ENCODE data around the gene TEX19. TPM values are rescaled to one million over a fixed set of nuclear protein-coding genes. Genes with fewer than 3 reads are reported as not detected.
"Not testable (repeated sequence)": the region's sequence is repeated elsewhere in the genome, so short reads cannot be mapped to it uniquely, and the experiment has no call there.

The TEX19 gene
- polyA plus RNA-seq, 3 donors from 2014 or later = not detected

DNA sequence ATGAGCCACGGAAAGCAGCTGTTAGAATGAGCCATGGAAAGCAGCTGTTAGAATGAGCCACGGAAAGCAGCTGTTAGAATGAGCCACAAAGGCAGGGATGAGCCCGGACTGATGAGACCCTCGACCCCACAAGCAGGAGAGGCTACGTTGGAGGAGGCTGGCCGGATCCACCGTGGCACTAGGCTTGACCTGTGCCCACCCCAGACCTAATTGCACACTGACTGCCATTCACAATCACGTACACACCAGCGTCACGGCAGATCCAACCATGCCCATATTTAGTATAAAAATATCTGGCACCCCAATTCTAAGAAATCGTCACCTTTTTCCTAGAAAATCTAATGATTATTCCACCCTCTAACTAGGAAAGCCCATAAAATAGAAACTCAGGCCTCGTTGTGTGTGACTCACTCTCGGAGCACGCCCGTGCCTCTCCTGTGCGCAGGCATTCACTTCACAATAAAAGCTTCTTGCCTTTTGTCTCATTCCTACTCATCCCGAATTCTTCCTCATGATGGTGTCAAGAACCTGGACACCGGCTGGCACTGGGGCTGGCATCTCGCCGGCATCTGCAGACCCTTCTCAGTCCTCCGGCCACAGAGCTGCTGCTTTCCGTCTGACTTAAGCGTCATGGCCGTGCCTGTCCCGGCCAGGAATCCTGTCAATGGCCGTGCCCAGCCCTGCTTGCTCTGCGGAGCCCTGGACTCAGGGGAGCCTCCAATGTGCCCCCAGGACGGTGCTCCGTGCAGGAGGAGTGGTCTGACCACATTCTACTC is 20.0 kb upstream of the TEX19 start:
- H3K4me1 Mint-ChIP-seq = peaks cover 11 to 15% of the 10 kb centered on the region in 2 donors

DNA sequence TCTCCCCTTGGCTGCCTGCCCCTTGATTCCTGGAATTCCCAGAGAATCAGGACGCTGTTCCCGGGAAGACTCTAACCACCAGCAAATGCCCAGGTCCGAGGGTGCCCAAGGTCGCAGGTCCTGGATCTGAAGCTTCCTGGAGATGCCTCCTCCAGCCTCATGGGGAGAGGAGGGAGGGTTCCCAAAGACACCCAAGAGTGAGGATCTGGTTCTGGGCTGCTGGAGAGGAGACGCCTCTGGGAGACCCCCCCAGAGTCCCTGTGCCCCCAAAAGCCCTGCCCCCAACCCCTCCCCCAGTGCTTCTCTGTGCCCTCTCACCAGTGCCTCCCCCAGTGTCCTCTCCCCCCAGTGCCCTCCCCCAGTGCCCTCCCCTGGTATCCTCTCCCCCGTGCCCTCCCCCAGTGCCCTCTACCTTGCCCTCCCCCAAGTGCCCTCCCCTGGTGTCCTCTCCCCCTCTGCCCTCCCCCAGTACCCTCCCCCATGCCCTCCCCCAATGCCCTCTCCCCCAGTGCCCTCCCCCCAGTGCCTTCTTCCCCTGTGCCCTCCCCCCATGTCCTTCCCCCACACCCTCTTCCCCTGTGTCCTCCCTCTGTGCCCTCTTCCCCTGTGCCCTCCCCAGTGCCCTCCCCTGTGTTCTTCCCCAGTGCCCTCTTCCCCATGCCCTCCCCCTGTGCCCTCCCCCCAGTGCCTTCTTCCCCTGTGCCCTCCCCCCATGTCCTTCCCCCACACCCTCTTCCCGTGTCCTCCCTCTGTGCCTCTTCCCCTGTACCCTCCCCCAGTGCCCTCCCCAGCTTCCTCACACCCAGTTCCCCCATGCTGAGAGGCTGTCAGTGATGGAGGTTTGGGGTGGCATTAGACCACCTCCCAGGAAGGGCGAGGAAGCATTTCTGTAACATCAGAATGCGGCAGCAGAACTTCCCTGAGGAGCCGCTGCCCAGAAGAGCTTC is 19.1 kb upstream of the TEX19 start:
- H3K4me1 Mint-ChIP-seq = peaks cover 7 to 9% of the 10 kb centered on the region in 2 donors
- peaks cover 2 to 4% (median 3%) of the 10 kb centered on the region in 3 donors for H3K27me3 Mint-ChIP-seq (ENCODE audit: low read depth in 3 of 3)
- DNase-seq = no peak
- no peak overlapping the region for H3K4me3 Mint-ChIP-seq
- H3K36me3 Mint-ChIP-seq = no peaks in the 10 kb centered on the region
- no peaks in the 10 kb centered on the region for H3K9me3 Mint-ChIP-seq
- H3K27ac Mint-ChIP-seq = peak overlapping the region in 1 of 6 donors; percentile 34

More for the DNA sequence above, 20.0 kb upstream of the TEX19 start:
- Mint-ChIP-seq H3K27ac (no peak overlapping the region), H3K9me3 (no peaks in the 10 kb centered on the region), H3K36me3 (no peaks in the 10 kb centered on the region), H3K4me3 (no peak overlapping the region), H3K27me3 (ENCODE audit: low read depth in 3 of 3) (peaks cover 2 to 7% (median 4%) of the 10 kb centered on the region in 3 donors)
- no peak for DNase-seq

DNA sequence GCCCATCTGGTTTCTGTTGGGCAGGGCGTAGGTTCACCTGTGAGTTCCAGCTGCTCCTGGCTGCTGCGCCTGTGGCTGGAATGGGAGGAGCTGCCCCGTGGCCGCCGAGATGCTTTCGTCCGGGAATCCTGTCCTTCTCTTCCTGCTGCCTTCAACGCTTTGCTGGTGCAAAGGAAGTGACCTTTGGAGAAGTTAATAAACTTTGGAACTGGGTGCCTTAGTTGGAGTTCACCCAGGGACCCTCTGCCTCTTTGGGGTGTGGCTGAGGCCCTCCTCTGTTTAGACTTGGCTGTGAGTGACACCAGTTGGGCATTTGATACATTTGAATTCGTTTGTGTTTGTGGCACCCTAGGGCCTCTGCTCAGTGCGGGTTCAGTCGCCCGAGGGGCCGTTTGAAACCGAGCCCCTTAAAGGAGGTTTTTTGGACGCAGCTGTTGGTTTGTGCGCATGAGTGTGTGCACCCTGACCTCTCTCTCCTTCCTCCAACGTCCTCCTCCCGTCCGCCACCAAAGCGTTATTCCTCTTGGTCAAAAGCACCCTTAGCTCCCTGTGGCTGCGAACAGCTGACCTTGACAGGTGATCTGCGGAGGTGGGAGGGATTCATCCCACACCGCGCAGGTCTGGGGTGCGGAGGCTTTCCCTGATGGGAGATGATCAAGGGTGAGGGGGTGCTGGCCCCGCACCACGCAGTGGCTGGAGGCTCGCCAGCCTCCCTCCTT is 16.5 kb upstream of the TEX19 start:
- Mint-ChIP-seq H3K9me3 (no peaks in the 10 kb centered on the region), H3K36me3 (no peaks in the 10 kb centered on the region), H3K4me1 (peaks cover 6 to 7% of the 10 kb centered on the region in 2 donors), H3K27me3 (ENCODE audit: low read depth in 3 of 3) (peaks cover 0 to 2% (median 1%) of the 10 kb centered on the region in 3 donors), H3K4me3 (no peak overlapping the region), H3K27ac (no peak overlapping the region)
- DNase-seq = no peak

DNA sequence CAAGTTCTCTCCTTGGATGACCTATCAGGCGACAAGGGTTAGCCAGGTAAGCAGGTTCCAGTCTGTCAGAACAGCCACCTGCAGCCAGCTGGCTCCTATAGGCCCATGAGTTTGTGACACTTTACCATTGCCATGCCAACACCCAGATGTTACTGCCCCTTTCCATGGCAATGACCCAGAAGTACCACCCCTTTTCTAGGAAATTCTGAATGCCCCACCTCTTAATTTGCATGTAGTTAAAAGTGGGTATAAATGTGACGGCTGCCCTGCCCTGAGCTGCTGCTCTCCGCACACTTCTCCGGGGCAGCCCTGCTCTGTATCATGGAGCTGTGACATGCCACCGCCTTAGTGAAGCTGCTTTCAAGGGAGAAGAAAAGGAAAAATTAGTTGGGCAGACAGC is 15.5 kb upstream of the TEX19 start:
- Mint-ChIP-seq H3K4me1 (peaks cover 6 to 7% of the 10 kb centered on the region in 2 donors), H3K27me3 (ENCODE audit: low read depth in 3 of 3) (peaks cover 0 to 3% (median 0%) of the 10 kb centered on the region in 3 donors), H3K9me3 (no peaks in the 10 kb centered on the region), H3K4me3 (no peak overlapping the region), H3K27ac (no peak overlapping the region), H3K36me3 (no peaks in the 10 kb centered on the region)
- no peak for DNase-seq

DNA sequence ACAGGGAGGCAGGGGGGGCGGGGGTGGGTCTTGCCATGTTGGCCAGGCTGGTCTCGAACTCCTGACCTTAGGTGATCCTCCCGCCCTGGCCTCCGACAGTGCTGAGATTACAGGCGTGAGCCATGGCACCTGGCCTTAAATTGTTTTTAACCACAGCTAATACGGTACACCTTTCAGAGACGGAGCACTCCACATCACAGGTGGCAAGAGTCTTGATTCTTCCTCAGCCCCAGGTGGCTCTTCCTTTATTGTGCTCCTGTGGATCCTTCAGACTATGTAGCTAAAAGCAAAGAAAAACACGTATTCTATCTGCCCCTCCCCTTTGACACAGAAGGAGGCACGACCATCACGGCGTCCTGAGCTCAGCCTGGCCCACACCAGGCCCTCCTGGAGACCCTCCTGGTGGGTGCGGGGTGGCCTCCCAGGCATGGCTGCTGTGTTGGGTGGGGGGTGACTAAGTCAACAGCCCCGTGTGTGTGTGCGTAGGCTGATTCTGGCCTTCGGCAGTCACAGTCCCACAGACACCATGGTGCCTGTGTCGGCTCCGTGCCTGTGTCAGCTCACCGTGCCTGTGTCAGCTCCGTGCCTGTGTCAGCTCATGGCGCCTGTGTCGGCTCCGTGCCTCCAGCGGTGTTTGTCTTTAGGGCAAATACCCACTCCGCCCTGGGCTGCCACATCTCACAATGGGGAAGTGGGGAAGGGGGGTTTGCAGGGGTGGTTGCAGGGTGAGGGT is 14.7 kb upstream of the TEX19 start:
- H3K9me3 Mint-ChIP-seq = no peaks in the 10 kb centered on the region
- H3K27ac Mint-ChIP-seq = no peak overlapping the region
- H3K4me1 Mint-ChIP-seq = peaks cover 6 to 7% of the 10 kb centered on the region in 2 donors
- no peaks in the 10 kb centered on the region for H3K36me3 Mint-ChIP-seq
- DNase-seq = no peak
- H3K27me3 Mint-ChIP-seq (ENCODE audit: low read depth in 3 of 3) = peaks cover 0 to 4% (median 0%) of the 10 kb centered on the region in 3 donors
- no peak overlapping the region for H3K4me3 Mint-ChIP-seq

DNA sequence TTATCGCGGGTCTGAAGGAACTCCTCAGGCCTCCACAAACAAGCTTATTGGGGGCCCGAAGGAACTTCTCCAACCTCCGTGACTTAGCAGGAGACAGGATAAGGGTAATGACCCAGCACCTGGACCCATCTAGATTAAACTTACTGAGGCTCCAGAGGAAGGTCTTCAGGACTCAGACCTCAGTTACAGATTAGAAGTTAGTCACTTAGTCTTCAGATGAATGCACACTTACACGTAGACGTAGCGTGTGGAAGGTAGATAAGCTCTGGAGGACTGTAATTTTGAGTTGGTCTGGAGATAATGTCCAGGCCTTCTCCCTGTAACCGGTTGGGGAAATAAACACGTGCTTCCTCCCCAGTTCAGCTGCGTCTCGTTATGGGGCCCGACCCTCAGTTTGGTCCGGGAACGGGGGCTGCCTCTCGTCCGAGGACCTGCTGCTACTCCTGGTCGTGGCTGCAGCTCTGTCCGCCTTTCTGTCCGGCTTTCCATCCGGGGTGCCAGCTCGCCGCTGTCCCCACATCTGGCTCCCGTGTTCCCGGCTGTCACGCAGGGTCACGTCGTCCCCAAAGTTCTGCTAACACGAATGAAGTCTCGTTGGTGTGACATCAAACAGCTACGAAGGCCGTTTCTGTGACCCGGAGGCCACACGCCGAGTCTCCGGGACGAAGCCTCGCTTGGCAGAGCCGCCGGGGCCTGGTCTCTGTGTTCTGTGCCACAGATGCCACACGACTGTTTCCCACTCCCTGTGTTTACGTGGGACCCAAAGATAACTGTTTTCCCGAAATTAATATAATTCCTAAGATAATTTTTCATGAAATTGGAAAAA is 13.7 kb upstream of the TEX19 start:
- H3K36me3 Mint-ChIP-seq = no peaks in the 10 kb centered on the region
- no peaks in the 10 kb centered on the region for H3K9me3 Mint-ChIP-seq
- peaks cover 7 to 8% of the 10 kb centered on the region in 2 donors for H3K4me1 Mint-ChIP-seq

DNA sequence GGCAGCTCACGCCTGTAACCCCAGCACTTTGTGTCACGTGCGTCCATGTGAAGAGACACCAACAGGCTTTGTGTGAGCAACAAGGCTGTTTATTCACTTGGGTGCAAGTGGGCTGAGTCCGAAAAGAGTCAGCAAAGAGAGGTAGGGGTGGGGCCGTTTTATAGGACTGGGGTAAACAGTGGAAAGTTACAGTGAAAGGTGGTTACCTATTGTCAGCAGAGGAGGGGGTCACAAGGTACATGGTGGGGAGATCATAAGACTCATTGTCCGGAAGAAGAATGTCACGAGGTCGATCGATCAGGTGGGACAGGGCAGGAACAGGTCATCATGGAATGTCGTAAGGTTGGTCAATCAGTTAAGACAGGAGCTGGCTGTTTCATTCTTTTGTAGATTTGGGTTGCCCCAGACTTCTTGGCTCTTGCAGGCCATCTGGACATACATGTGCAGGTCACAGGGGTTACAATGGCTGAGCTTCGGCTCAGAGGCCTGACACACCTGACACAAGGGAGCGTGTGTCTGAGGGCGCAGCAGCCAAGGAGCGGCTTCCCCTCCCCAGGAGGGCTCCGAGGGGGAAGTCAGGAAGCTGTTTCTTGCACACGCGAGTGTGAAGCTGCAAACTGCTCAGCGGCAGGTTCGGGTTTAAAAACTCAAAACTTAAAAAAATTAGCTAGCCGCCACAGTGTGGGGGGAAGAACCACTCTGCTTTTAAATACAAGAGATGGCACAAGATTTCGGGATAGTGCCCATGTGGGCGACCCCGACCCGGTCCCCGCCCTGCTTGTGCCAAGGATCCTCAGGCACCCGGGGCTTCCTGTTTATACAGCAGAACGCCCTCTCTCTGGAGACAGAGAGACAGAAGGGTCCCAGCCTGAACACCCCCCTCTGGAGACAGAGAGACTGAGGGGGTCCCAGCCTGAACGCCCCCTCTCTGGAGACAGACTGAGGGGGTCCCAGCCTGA is 12.4 kb upstream of the TEX19 start:
- Mint-ChIP-seq H3K9me3 (no peaks in the 10 kb centered on the region), H3K4me1 (peaks cover 7 to 11% of the 10 kb centered on the region in 2 donors), H3K27ac (peak overlapping the region in 2 of 6 donors; percentile 7 to 32), H3K27me3 (ENCODE audit: low read depth in 3 of 3) (peaks cover 0 to 6% (median 2%) of the 10 kb centered on the region in 3 donors), H3K36me3 (no peaks in the 10 kb centered on the region), H3K4me3 (no peak overlapping the region)
- DNase-seq = no peak

More for the DNA sequence above, 13.7 kb upstream of the TEX19 start:
- H3K27me3 Mint-ChIP-seq (ENCODE audit: low read depth in 3 of 3) = peaks cover 0 to 6% (median 2%) of the 10 kb centered on the region in 3 donors
- no peak for DNase-seq
- no peak overlapping the region for H3K27ac Mint-ChIP-seq
- H3K4me3 Mint-ChIP-seq = no peak overlapping the region

DNA sequence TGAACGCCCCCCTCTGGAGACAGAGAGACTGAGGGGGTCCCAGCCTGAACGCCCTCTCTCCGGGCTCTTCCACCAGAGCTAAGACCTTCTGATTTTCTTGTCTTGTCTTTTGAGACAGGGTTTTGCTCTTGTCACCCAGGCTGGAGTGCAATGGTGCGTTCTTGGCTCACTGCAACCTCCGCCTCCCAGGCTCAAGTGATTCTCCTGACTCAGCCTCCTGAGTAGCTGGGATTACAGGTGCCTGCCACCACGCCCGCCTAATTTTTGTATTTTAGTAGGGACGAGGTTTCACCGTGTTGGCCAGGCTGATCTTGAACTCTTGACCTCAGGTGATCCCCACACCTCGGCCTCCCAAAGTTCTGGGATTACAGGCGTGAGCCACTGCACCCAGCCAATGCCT is 11.1 kb upstream of the TEX19 start:
- H3K36me3 Mint-ChIP-seq; H3K27ac Mint-ChIP-seq; H3K4me3 Mint-ChIP-seq; H3K9me3 Mint-ChIP-seq; DNase-seq; H3K27me3 Mint-ChIP-seq (ENCODE audit: low read depth in 3 of 3): not testable (repeated sequence)
- peaks cover 7 to 11% of the 10 kb centered on the region in 2 donors for H3K4me1 Mint-ChIP-seq

DNA sequence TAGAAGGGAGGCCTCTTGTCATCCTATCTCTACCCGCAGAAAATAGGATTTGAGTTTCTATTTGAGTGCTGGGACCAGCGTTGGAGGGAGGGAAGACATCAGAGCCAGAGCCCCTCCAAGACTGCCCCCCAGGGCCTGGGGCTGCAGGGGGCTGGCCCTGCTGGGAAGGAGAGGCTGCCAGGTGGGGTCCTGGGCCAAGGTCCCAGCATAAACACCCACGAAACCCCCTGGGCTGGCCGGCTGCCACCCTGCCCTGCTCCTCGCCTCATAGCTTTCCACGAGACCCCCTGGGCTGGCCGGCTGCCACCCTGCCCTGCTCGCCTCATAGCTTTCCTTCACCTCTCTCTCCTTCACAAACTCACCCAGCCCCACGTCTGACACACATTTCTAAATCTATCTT is 10.6 kb upstream of the TEX19 start:
- Mint-ChIP-seq H3K36me3 (no peaks in the 10 kb centered on the region), H3K4me3 (no peak overlapping the region), H3K27ac (no peak overlapping the region), H3K9me3 (no peaks in the 10 kb centered on the region), H3K4me1 (peaks cover 7 to 11% of the 10 kb centered on the region in 2 donors), H3K27me3 (ENCODE audit: low read depth in 3 of 3) (peaks cover 2 to 6% (median 4%) of the 10 kb centered on the region in 3 donors)
- no peak for DNase-seq

DNA sequence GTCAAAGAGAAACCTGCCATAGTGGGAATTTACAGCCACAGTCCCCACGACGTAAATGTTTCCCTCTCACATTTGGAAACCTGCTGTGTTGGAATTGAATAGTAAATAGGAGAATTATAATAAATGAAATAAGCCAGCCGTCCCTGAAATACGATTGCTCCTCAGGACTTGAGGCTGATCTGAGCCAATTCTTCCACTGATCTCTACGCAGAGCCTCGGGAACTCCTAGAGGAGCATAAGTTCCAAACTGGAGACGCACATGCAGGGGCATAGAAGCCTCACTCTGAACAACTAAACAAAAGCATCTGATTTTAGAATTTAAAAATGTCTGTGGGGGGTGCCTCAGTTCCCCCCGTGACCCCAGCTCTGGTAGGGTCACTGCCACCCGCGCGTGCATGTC is 10.2 kb upstream of the TEX19 start:
- Mint-ChIP-seq H3K4me1 (peaks cover 7 to 11% of the 10 kb centered on the region in 2 donors), H3K9me3 (no peaks in the 10 kb centered on the region), H3K27me3 (ENCODE audit: low read depth in 3 of 3) (peaks cover 2 to 6% (median 4%) of the 10 kb centered on the region in 3 donors), H3K27ac (no peak overlapping the region), H3K36me3 (no peaks in the 10 kb centered on the region), H3K4me3 (no peak overlapping the region)
- no peak for DNase-seq

DNA sequence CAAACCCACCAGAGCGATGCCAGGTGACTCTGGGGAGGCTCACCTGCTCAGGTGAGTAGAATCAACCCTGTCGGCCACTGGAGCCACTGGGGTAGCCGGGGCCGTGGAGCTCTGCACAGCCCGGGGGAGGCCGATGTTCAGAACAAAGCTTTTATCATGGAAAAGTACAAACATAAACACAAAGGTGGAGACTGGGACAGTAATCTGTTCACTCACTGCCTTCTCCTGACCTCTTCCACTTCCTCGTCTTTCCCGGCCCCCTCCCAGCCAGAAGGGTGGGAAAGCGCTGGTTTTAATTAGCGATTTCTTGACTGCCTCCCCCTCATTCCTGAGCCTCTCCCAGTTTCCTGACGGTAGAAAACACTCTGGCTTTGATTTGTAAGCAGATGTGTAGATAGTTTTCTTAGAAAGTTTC is 9.8 kb upstream of the TEX19 start:
- Mint-ChIP-seq H3K4me3 (no peak overlapping the region), H3K36me3 (no peaks in the 10 kb centered on the region), H3K27me3 (ENCODE audit: low read depth in 3 of 3) (peaks cover 2 to 6% (median 4%) of the 10 kb centered on the region in 3 donors), H3K27ac (no peak overlapping the region), H3K9me3 (no peaks in the 10 kb centered on the region), H3K4me1 (peaks cover 7 to 11% of the 10 kb centered on the region in 2 donors)
- DNase-seq = no peak

All from immature natural killer cell (primary cell).